Mononuclear cell (primary cell): ENCODE results near the gene MAP4K2. TPM values are rescaled to one million over a fixed set of nuclear protein-coding genes. Genes with fewer than 3 reads are reported as not detected.
A peak's percentile ranks its signal among the peaks of the same experiment; 100 is the strongest.
"Not testable (repeated sequence)": the region's sequence is repeated elsewhere in the genome, so short reads cannot be mapped to it uniquely, and the experiment has no call there.

Experiments used
- H3K27me3 ChIP-seq: 2 replicates; pipeline ENCODE4 v1.6.0; 2011; ENCODE audit warnings: low read length, control low read depth; ENCODE audit not compliant: insufficient read depth
- H3K4me1 ChIP-seq: 2 replicates; pipeline ENCODE4 v1.5.1; 2011; ENCODE audit warnings: mild to moderate bottlenecking, low read length, control low read depth; ENCODE audit not compliant: insufficient read depth
- H3K4me3 ChIP-seq: 2 replicates; pipeline ENCODE4 v1.5.1; 2011; ENCODE audit warnings: mild to moderate bottlenecking, low read length, moderate library complexity
- H3K9me3 ChIP-seq: 2 replicates; pipeline ENCODE4 v1.5.1; 2011; ENCODE audit warnings: low read depth, mild to moderate bottlenecking, control low read depth, low read length
- total RNA-seq: library from RNA; depleted of rRNA; stranded (reverse); fragments of >200 nt; gene quantifications from one replicate; pipeline ENCODE4 v1.2.3, GENCODE V29; 2012

MAP4K2 gene
- total RNA-seq, 1 donor: 41.6 TPM

GRCh38 chr11:64832467-64833197 is 29.6 kb upstream of the MAP4K2 start:
- Histone ChIP-seq H3K4me3 (no peak overlapping the region), H3K9me3 (no peaks in the 10 kb centered on the region), H3K27me3 (no peaks in the 10 kb centered on the region), H3K4me1 (no peaks in the 10 kb centered on the region)

DNA sequence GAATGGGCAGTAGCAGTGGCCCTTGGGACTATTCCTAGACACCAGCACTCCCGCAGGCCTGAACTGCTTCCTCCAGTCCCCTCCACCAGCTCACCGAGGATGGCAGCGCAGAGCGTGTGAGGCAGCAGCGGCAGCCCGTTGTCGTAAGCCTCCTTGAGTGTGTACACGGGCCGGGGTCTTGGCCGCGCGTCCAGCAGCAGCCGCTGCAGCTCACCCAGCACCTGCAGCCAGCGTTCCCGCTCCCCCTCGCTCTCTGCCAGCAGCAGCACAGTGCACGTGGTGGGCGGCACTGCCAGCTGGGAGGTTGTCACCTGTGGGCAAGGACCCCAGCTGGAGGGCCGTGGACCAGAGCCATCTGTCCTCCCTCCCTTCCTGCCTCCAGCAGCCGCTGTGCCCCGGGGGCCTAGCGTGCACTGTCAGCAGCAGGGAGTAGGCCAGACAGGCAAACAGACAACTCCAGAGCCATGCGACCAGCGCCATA is 28.4 kb upstream of the MAP4K2 start:
- Histone ChIP-seq H3K27me3 (no peaks in the 10 kb centered on the region), H3K4me3 (no peak overlapping the region), H3K4me1 (no peaks in the 10 kb centered on the region), H3K9me3 (no peaks in the 10 kb centered on the region)

- no peak overlapping the region for H3K4me3 ChIP-seq
- H3K4me1 ChIP-seq: no peaks in the 10 kb centered on the region
- no peaks in the 10 kb centered on the region for H3K27me3 ChIP-seq
- no peaks in the 10 kb centered on the region for H3K9me3 ChIP-seq
Observed at GRCh38 chr11:64829536-64830251, 26.7 kb upstream of the MAP4K2 start.

GRCh38 chr11:64827451-64827839 is 24.4 kb upstream of the MAP4K2 start:
- no peaks in the 10 kb centered on the region for H3K4me1 ChIP-seq

DNA sequence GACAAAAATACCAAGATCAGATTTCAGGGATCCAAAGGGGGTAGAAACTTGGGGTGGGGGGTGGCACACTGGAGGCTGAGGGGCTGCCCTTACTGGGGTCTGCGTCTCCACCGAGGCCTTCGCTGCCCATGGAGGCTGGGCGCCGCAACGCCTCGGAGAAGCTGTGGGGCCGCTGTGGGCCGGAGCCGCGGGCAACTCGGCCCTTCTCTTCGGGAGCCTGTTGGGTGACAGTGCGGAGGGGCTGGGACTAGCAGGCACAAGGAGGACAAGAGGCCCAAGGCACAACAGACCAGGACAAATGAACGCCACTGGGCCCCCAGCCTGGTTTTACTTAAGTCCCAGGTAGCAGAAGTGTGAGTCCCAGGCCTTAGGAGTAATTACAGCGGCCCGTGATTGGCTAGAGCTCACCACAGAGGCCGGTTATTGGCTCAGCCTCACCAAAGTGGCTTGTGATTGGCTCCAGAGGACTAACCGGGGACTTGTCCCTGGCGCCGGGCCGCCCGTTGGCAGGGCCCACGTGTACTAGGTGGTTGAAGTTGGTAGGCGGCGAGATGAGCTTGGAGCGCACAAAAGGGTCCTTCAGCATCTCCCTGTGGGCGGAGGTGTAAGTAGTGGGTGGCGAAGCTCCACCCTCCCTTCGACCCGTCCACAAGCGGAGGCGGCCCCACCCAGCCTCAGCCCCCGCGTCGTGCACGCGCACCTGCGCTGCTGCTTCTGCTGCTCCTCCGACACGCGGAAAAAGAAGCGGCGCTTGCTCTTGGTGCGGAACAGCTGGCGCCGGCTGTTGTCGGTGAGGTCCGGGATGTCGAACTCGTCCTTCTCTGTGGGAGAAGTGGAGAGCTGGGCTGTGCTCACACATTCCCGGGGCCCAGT is 23.8 kb upstream of the MAP4K2 start:
- Histone ChIP-seq H3K27me3 (no peaks in the 10 kb centered on the region), H3K9me3 (no peaks in the 10 kb centered on the region), H3K4me1 (no peaks in the 10 kb centered on the region), H3K4me3 (no peak overlapping the region)

More at GRCh38 chr11:64827451-64827839, 24.4 kb upstream of the MAP4K2 start:
- Histone ChIP-seq H3K4me3 (no peak overlapping the region), H3K27me3 (no peaks in the 10 kb centered on the region), H3K9me3 (no peaks in the 10 kb centered on the region)

- Histone ChIP-seq H3K9me3 (no peaks in the 10 kb centered on the region), H3K27me3 (no peaks in the 10 kb centered on the region), H3K4me3 (no peak overlapping the region), H3K4me1 (no peaks in the 10 kb centered on the region)
Observed at GRCh38 chr11:64826062-64826461, 23.0 kb upstream of the MAP4K2 start.

GRCh38 chr11:64823568-64824119 is 20.6 kb upstream of the MAP4K2 start:
- Histone ChIP-seq H3K4me1 (no peaks in the 10 kb centered on the region), H3K9me3 (no peaks in the 10 kb centered on the region), H3K4me3 (no peak overlapping the region), H3K27me3 (no peaks in the 10 kb centered on the region)

DNA sequence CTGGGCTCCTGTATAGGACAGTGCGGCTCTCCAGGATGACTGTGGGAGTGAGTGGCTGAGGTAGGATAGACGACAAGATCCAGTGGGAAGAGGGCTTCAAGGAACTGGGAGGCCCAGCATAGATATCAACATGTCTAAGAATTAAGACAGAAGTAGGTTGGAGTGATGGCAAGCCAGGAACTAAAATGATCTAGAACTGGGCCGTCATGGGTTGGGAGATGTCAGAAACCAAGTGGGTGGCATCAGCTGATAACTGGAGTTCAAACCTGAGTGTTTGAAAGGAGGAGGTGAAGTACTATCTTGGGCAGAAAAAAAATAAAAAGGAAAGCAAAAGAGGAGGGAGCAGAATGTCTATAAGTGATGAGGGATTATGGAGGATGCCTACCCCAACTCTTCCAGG is 14.5 kb upstream of the MAP4K2 start:
- no peaks in the 10 kb centered on the region for H3K4me1 ChIP-seq
- H3K9me3 ChIP-seq: no peaks in the 10 kb centered on the region
- H3K27me3 ChIP-seq: no peaks in the 10 kb centered on the region
- H3K4me3 ChIP-seq: no peak overlapping the region

DNA sequence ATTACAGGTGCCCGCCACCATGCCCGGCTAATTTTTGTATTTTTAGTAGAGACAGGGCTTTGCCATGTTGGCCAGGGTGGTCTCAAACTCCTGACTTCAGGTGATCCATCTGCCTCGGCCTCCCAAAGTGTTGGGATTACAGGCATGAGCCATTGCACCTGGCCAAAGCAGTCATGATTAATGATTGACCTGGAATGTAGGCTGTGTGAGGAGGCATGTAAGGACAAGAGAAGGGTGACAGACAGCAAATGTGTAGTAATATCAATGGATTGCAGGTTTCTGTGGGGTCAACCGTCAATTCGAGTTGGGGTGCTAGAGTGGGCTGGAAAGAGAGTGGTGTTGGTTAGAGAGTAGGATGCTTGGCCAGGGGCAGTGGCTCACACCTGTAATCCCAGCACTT is 12.4 kb upstream of the MAP4K2 start:
- H3K4me3 ChIP-seq, H3K27me3 ChIP-seq, H3K9me3 ChIP-seq, H3K4me1 ChIP-seq: not testable (repeated sequence)

DNA sequence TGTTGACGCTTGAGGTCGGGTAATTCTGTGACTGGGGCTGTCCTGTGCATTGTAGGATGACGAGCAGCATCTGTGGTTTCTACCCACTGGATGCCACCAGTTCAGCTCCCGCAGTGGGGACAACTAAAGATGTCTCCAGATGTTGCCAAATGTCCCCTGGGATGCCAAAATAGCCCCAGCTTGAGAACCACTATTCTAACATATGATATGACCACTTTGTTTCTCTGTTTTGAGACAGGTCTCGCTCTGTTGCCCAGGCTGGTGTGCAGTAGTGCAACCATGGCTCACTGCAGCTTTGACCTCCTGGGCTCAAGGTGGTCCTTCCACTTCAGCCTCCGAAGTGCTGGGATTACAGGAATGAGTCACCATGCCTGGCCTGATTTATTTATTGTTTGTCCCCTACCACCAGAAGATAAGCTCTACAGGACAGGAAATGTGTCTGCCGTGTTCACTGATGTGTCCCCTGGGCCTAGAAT is 11.7 kb upstream of the MAP4K2 start:
- no peak overlapping the region for H3K4me3 ChIP-seq
- H3K4me1 ChIP-seq: peaks cover 7% of the 10 kb centered on the region

GRCh38 chr11:64813826-64814225 is 10.8 kb upstream of the MAP4K2 start:
- Histone ChIP-seq H3K9me3 (no peaks in the 10 kb centered on the region), H3K4me3 (no peak overlapping the region), H3K27me3 (no peaks in the 10 kb centered on the region), H3K4me1 (peaks cover 15% of the 10 kb centered on the region)

More for the DNA sequence above, 11.7 kb upstream of the MAP4K2 start:
- H3K27me3 ChIP-seq: no peaks in the 10 kb centered on the region
- no peaks in the 10 kb centered on the region for H3K9me3 ChIP-seq

- H3K27me3 ChIP-seq: no peaks in the 10 kb centered on the region
- peak overlapping the region; percentile 73 for H3K4me3 ChIP-seq
- H3K9me3 ChIP-seq: no peaks in the 10 kb centered on the region
- H3K4me1 ChIP-seq: peaks cover 15% of the 10 kb centered on the region
Observed at GRCh38 chr11:64810891-64811272, 7.9 kb upstream of the MAP4K2 start.

- H3K9me3 ChIP-seq: no peaks in the 10 kb centered on the region
Observed at GRCh38 chr11:64810271-64810890, 7.4 kb upstream of the MAP4K2 start, which contains the start of gene MEN1. MEN1 (minus strand) TSS chr11:64810551; CDS start chr11:64810109, 442 bp downstream.

GRCh38 chr11:64809781-64810241 is 6.8 kb upstream of the MAP4K2 start:
- no peaks in the 10 kb centered on the region for H3K27me3 ChIP-seq
- peaks cover 15% of the 10 kb centered on the region for H3K4me1 ChIP-seq
- no peaks in the 10 kb centered on the region for H3K9me3 ChIP-seq
- H3K4me3 ChIP-seq: peak overlapping the region; percentile 73

More at GRCh38 chr11:64810271-64810890, 7.4 kb upstream of the MAP4K2 start, which contains the start of gene MEN1:
- Histone ChIP-seq H3K4me3 (peak within 1 kb of the TSS; percentile 73), H3K27me3 (no peaks in the 10 kb centered on the region), H3K4me1 (peaks cover 15% of the 10 kb centered on the region)
